ENCODE data around the gene ACACA. TPM values are rescaled to one million over a fixed set of nuclear protein-coding genes. Genes with fewer than 3 reads are reported as not detected.
A peak's percentile ranks its signal among the peaks of the same experiment; 100 is the strongest.

ACACA gene
- polyA plus RNA-seq, 1 donor: 19.3 TPM

DNA sequence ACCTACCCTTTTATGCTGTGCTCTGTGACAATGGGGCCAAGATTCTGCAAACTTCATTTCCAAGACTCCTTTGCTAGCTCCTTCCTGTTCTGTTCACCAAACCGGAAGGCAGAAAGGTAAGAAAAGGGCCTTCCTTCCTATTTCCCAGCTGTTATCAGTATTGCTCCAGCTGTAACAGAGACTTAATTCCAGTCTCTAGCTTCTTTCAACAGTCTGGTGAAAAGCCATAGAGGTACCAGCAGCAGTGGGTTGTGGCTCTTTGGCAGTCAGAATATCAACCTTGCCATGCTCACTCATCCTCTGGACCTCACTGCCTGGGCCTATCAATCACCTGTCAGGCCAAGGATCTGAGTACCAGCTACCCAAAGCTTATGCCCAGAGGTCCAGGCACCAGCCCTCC is 120.2 kb downstream of the ACACA start:
- no peak for DNase-seq

- no peak for DNase-seq
These were observed 122.4 kb downstream of the ACACA start for GRCh38 chr17:37284191-37284590.

DNA sequence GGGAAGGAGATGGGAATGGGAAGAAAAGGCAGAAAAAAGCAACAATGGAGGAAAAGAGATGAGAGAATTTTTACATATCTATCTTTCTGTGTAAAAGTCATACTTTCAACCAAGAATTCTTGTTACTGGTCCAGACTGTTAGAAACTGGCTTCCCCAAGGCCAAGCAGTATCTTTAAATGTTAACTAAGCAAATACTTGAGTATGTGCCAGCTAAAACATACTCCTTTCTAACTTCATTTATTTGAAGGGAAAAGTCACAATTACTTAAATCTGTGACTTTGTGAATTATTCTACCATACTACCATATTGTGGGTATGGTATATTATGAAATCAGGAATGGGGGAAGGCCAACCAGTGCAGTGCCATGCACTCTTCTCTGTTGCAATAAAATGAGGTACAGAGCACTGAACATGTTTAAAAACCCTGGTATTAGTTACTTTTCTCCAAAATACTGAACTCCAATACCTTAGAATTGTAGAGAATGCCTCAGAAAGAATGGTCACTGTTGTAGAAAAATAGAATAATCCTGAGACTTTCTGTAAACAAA is 123.1 kb downstream of the ACACA start:
- DNase-seq: no peak

DNA sequence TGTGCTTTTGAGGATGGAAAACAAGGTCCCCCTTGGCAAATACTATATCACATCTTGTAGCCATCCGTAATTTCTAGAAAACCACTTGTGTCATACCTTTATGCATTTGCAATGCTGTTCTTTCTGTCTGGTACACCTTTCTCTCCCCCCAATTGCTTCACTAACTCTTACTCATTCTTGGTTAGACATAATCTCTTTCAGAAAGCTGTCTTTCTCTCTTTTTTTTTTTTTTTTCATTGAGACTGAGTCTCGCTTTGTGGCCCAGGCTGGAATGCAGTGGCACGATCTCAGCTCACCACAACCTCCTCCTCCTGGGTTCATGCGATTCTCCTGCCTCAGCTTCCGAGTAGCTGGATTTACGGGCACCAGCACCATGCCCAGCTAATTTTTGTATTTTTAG is 125.8 kb downstream of the ACACA start:
- DNase-seq: no peak

DNA sequence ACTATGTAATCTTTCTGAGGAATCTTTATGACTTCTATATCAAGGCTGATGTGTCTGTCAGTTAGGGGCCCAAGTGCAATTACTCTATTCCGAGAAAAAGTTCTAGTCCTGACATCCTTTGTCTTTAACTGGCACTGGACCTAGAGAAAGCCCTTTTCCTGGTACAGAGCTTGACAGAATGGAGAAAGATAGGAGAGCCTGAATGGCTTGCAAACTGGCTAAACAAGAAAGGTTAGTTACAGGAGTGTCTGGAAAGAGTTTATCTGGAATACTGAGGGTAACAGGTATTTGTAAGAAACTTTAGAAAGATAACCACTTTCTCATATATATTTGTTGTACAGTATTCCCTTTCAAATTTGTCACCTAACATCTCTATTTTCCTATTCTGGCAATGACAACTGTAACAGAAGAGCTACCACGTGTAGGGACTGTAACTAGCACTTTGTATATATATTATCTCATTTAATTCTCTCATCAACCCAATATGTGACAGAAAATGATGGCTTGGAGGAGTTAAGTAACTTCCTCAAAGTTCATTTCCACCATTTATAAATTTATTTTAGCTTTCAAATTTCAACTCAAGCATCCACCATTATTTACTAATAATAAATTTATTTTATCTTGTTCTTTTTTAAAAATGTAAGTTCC is 128.3 kb downstream of the ACACA start:
- DNase-seq: no peak

DNA sequence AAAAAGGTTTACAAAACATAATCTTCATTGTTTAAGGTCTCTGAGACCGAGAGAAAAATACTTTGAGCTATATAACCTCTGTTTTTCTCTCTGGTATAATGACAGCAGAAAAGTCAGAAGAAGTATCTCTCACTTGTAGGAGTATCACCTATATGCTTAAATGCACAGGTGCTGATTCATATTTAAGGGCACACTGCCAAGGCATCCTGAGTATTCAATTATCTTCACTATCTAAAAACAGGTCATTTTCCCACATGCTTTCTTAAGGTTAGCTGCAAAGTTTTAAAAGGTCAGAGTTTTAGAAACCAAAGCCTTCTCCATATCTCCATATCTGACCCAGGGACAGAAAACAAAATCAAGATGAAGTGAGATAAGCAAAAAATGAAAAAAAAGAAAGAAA is 130.2 kb downstream of the ACACA start:
- no peak for DNase-seq

DNA sequence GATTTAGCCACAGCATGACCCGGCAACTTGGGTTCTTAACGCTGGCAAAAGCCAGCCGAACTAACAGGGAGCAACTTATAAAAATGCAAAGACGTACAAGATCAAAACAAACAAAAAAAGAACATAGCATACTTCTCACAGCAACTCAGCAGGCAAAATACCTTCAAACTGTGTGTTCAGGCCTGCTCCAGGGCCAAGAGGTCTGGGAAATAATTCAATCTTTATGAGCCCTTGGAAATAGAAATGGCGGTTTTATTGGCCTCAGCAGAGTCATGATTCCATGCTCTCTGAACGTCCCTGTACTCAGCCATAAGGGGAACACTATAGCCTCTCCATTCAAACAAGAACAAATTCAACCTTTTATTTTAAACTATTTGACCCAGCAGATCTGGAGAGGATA is 132.2 kb downstream of the ACACA start:
- no peak for DNase-seq

- DNase-seq: no peak
These were observed 133.1 kb downstream of the ACACA start for GRCh38 chr17:37273409-37274051.

- DNase-seq: no peak
These were observed 141.0 kb downstream of the ACACA start for GRCh38 chr17:37265446-37266173.

GRCh38 chr17:37261286-37261685 is 145.3 kb downstream of the ACACA start:
- DNase-seq: no peak

DNA sequence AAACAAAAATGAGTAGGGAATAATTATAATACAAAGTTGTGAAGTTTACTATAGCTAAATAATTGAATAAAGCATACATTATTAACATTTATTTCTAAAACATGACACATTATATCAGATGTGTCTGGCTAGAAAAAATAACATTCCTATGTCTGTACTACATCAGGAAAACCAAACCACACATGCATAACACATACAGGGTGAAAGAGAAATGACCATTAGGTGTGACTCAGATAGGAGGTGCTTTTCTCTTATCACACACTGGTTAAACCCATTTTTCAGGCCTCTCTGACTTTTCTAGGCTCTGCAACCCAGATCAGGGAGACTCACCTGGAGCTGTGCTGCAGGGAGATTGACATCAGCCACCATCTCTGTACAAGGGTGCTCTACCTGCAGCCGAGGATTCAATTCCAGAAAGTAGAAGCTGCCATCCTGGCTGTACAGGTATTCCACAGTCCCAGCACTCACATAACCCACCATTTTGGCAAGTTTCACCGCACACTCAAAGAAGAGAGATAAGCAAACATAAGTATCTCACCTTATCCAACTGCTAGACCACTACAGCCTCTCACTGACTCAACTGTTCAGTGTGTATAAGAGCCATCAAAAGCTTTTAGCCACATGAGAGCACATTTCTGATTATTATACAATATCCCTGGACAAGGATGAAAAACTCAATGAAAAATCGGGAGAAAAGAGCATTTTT is 147.5 kb downstream of the ACACA start:
- no peak for DNase-seq

DNA sequence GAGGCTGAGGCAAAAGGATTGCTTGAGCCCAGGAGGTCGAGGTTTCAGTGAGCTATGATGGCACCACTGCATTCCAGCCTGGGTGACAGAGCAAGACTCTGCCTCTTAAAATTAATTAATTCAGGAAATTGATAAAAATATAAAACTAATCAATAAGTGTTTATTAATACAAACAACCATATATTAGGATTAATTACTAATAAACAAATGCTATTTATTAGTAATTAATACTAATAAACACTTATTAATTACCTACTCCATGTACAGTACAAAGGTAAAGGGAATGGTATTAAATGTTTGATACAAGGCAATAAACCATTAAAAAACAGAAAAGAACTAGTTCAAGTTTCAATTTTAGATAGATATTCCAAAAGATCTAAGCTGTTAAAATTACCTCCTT is 150.0 kb downstream of the ACACA start:
- no peak for DNase-seq

DNA sequence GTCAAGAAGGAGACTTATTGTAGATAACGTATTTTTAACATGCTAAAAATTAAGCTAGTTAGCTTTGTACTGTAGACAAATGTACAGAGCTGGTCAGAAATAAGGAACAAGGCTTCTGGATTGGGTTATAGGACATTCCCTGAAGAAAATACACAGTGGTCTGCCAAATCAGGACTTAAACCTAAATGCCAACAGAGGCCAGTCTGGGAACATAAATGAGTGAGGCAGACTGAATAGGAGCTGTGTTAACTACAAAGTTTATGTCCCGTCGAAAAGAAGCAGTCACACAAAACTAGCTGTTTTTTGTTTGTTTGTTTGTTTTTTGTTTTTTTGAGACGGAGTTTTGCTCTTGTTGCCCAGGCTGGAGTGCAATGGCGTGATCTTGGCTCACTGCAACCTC is 151.2 kb downstream of the ACACA start:
- no peak for DNase-seq

GRCh38 chr17:37247825-37248224 is 158.8 kb downstream of the ACACA start:
- DNase-seq: no peak

GRCh38 chr17:37246085-37246484 is 160.6 kb downstream of the ACACA start:
- no peak for DNase-seq

- DNase-seq: no peak
These were observed 166.3 kb downstream of the ACACA start for GRCh38 chr17:37240381-37240780.

- DNase-seq: peak; percentile 7
These were observed 166.8 kb downstream of the ACACA start for GRCh38 chr17:37239690-37240334.

- no peak for DNase-seq
These were observed 172.5 kb downstream of the ACACA start for GRCh38 chr17:37234106-37234505.

DNA sequence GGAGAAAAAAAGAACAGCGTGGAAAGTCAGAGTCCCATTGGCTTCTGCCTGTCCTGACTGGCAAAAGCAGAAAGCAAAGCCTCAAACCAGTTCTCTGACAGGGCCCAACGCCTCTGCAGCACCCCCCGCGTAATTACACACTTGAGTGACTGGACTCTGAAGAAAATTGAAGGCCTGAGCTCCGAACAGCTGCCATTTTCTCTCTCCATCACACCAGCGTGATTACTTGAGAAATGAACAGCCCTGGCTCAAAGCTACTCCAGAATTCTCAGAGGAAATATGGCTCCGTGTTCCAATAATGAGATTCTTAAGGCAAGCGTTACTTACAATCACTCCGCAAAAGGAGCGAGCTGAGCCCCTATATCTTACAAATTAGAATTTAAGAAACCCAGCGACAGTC is 173.6 kb downstream of the ACACA start:
- DNase-seq: no peak

DNA sequence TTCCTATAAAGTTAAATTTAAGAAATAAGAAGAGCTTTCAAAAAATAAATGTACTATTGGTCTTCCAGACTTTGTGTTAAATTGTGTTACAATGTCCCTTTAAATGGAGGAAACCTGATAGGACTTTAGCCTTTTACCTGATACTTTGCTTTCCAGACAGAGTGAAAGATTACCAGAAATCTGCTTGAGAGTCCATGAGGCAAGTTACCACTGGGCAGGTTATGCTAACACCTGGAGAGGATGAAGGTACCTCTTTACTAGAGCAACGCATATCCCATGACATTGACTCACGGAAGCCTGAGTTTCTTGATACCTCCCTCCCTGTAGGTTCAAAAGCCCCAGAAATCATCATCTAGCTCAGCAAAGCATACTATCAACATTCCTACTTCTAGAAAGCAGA is 174.7 kb downstream of the ACACA start:
- DNase-seq: no peak

GRCh38 chr17:37230633-37231032 is 176.0 kb downstream of the ACACA start:
- DNase-seq: no peak

GRCh38 chr17:37225465-37225864 is 181.2 kb downstream of the ACACA start:
- DNase-seq: no peak

- DNase-seq: no peak
These were observed 184.8 kb downstream of the ACACA start for GRCh38 chr17:37221865-37222264.
